ENCODE results near the gene WSCD2. TPM values are rescaled to one million over a fixed set of nuclear protein-coding genes. Genes with fewer than 3 reads are reported as not detected.

WSCD2 gene
- total RNA-seq, 4 donors from 2014 or later: 0.46 to 1.3 (median 0.50) TPM; not detected in 1

GRCh38 chr12:108176292-108176691 lies 47.2 kb downstream of the WSCD2 start:
- TF ChIP-seq CTCF (IDR thresholded peaks at IDR 0.05): no peak
- ATAC-seq (ENCODE audit: low FRiP score) (no peak), DNase-seq (ENCODE audit: low spot score) (no peak)

GRCh38 chr12:108177131-108177530 lies 48.0 kb downstream of the WSCD2 start:
- ATAC-seq (ENCODE audit: low FRiP score) (no peak), DNase-seq (ENCODE audit: low spot score) (no peak)
- TF ChIP-seq CTCF (IDR thresholded peaks at IDR 0.05): no peak

- TF ChIP-seq CTCF (IDR thresholded peaks at IDR 0.05): no peak
- no peak for DNase-seq (ENCODE audit: low spot score)
- ATAC-seq (ENCODE audit: low FRiP score): no peak
Measured at GRCh38 chr12:108179305-108179704, 50.2 kb downstream of the WSCD2 start.

GRCh38 chr12:108180255-108181094 lies 51.4 kb downstream of the WSCD2 start:
- ATAC-seq (ENCODE audit: low FRiP score) (no peak), DNase-seq (ENCODE audit: low spot score) (no peak)
- TF ChIP-seq CTCF (IDR thresholded peaks at IDR 0.05): no peak

- TF ChIP-seq CTCF (IDR thresholded peaks at IDR 0.05): no peak
- DNase-seq (ENCODE audit: low spot score): no peak
- no peak for ATAC-seq (ENCODE audit: low FRiP score)
Measured at GRCh38 chr12:108181095-108181454, 52.0 kb downstream of the WSCD2 start.

GRCh38 chr12:108182096-108182495 lies 53.0 kb downstream of the WSCD2 start:
- DNase-seq (ENCODE audit: low spot score): no peak
- ATAC-seq (ENCODE audit: low FRiP score): no peak

More at GRCh38 chr12:108182096-108182495, 53.0 kb downstream of the WSCD2 start:
- TF ChIP-seq CTCF (IDR thresholded peaks at IDR 0.05): no peak

All from omental fat pad (tissue), 4 donors.